ENCODE results near the gene ZC3H7A.
A peak's percentile ranks its signal among the peaks of the same experiment; 100 is the strongest.

The ZC3H7A gene

GRCh38 chr16:11768849-11769248, 28.2 kb downstream of the ZC3H7A start:
- DNase-seq (ENCODE audit: low read depth in 2 of 2) = no peak

- no peak for DNase-seq (ENCODE audit: low read depth in 2 of 2)
Observed at GRCh38 chr16:11762431-11762830, 34.6 kb downstream of the ZC3H7A start.

- no peak for DNase-seq (ENCODE audit: low read depth in 2 of 2)
Observed at GRCh38 chr16:11759997-11760396, 37.1 kb downstream of the ZC3H7A start.

GRCh38 chr16:11759163-11759834, 37.8 kb downstream of the ZC3H7A start:
- DNase-seq (ENCODE audit: low read depth in 2 of 2) = no peak

GRCh38 chr16:11757671-11758545, 39.1 kb downstream of the ZC3H7A start:
- no peak for DNase-seq (ENCODE audit: low read depth in 2 of 2)

- DNase-seq (ENCODE audit: low read depth in 2 of 2) = no peak
Observed at GRCh38 chr16:11756248-11756647, 40.8 kb downstream of the ZC3H7A start.

GRCh38 chr16:11755022-11755760, 41.9 kb downstream of the ZC3H7A start:
- no peak for DNase-seq (ENCODE audit: low read depth in 2 of 2)

GRCh38 chr16:11752856-11753255, 44.2 kb downstream of the ZC3H7A start:
- DNase-seq (ENCODE audit: low read depth in 2 of 2) = no peak

- DNase-seq (ENCODE audit: low read depth in 2 of 2) = no peak
Observed at GRCh38 chr16:11750056-11750455, 47.0 kb downstream of the ZC3H7A start.

- no peak for DNase-seq (ENCODE audit: low read depth in 2 of 2)
Observed at GRCh38 chr16:11748404-11749254, 48.4 kb downstream of the ZC3H7A start.

- no peak for DNase-seq (ENCODE audit: low read depth in 2 of 2)
Observed at GRCh38 chr16:11747949-11748403, 49.1 kb downstream of the ZC3H7A start.

- DNase-seq (ENCODE audit: low read depth in 2 of 2) = no peak
Observed at GRCh38 chr16:11744075-11744470, 53.0 kb downstream of the ZC3H7A start.

GRCh38 chr16:11743308-11744074, 53.6 kb downstream of the ZC3H7A start:
- DNase-seq (ENCODE audit: low read depth in 2 of 2) = peak in 1 of 2 donors; percentile 15

GRCh38 chr16:11742536-11743307, 54.3 kb downstream of the ZC3H7A start, which contains the start of gene TXNDC11:
Gene TXNDC11, minus strand, starts transcription at chr16:11742857. Its CDS starts 127 bp downstream, at chr16:11742730.
- peak; percentile 97 to 99 for DNase-seq (ENCODE audit: low read depth in 2 of 2)

- peak in 1 of 2 donors; percentile 41 for DNase-seq (ENCODE audit: low read depth in 2 of 2)
Observed at GRCh38 chr16:11742093-11742535, 54.9 kb downstream of the ZC3H7A start.

- no peak for DNase-seq (ENCODE audit: low read depth in 2 of 2)
Observed at GRCh38 chr16:11740567-11740966, 56.5 kb downstream of the ZC3H7A start.

- DNase-seq (ENCODE audit: low read depth in 2 of 2) = no peak
Observed at GRCh38 chr16:11738742-11739544, 58.1 kb downstream of the ZC3H7A start.

GRCh38 chr16:11737713-11738112, 59.3 kb downstream of the ZC3H7A start:
- no peak for DNase-seq (ENCODE audit: low read depth in 2 of 2)

GRCh38 chr16:11736903-11737302, 60.2 kb downstream of the ZC3H7A start:
- DNase-seq (ENCODE audit: low read depth in 2 of 2) = no peak

All from stimulated activated CD8-positive, alpha-beta memory T cell treated with anti-CD3 and anti-CD28 coated beads, Interleukin-7, amount 100 ng/mL, for 4 hours (primary cell).